ENCODE measurements around the gene PRKN.

DNA sequence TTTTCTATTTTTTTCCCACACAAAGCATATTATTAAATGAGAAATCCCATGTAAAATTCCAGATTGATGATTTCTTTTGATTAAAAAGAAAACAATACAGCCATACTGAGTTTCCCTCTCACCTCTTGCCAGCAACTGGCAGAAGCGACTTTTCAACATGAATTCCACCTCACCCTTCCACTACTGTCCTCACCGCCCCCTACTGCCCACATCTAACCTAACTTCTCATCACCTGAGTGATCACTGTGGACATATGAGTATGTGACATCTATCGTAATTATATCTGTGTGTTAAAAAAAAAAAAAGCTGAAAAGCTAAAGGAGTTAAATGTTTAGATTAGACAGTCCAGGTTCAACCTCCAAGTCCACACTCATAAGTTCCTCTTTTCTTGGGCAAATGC lies 528.6 kb downstream of the PRKN start:
- TF ChIP-seq, protein P1, sequence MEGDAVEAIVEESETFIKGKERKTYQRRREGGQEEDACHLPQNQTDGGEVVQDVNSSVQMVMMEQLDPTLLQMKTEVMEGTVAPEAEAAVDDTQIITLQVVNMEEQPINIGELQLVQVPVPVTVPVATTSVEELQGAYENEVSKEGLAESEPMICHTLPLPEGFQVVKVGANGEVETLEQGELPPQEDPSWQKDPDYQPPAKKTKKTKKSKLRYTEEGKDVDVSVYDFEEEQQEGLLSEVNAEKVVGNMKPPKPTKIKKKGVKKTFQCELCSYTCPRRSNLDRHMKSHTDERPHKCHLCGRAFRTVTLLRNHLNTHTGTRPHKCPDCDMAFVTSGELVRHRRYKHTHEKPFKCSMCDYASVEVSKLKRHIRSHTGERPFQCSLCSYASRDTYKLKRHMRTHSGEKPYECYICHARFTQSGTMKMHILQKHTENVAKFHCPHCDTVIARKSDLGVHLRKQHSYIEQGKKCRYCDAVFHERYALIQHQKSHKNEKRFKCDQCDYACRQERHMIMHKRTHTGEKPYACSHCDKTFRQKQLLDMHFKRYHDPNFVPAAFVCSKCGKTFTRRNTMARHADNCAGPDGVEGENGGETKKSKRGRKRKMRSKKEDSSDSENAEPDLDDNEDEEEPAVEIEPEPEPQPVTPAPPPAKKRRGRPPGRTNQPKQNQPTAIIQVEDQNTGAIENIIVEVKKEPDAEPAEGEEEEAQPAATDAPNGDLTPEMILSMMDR (IDR thresholded peaks at IDR 0.05) = no peak
- no peak for TF ChIP-seq POLR2AphosphoS5 (IDR thresholded peaks at IDR 0.05)
